ENCODE measurements around the gene PHF21B.

DNA sequence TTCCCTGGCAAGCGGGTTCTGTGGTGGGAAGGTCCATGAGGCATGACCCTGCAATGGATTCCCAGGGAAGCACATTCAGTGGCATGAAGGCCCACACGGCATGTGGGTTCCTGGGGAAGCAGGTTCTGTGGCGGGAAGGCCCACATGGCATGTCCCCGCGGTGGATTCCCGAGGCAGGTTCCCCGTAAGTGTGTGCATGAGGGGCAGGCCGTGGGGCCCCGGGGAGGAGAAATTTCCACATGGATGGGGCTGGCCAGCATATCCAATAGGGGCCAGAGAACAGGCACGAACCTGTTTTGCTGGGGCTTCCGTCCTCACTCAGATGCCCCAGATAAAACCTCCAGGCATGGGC is 83.7 kb downstream of the PHF21B start:
- TF ChIP-seq, protein P1, sequence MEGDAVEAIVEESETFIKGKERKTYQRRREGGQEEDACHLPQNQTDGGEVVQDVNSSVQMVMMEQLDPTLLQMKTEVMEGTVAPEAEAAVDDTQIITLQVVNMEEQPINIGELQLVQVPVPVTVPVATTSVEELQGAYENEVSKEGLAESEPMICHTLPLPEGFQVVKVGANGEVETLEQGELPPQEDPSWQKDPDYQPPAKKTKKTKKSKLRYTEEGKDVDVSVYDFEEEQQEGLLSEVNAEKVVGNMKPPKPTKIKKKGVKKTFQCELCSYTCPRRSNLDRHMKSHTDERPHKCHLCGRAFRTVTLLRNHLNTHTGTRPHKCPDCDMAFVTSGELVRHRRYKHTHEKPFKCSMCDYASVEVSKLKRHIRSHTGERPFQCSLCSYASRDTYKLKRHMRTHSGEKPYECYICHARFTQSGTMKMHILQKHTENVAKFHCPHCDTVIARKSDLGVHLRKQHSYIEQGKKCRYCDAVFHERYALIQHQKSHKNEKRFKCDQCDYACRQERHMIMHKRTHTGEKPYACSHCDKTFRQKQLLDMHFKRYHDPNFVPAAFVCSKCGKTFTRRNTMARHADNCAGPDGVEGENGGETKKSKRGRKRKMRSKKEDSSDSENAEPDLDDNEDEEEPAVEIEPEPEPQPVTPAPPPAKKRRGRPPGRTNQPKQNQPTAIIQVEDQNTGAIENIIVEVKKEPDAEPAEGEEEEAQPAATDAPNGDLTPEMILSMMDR (IDR thresholded peaks at IDR 0.05): no peak
- no peak for TF ChIP-seq POLR2AphosphoS5 (IDR thresholded peaks at IDR 0.05)
- TF ChIP-seq EP300 (IDR thresholded peaks at IDR 0.05): no peak
- no peak for TF ChIP-seq POLR2A (IDR thresholded peaks at IDR 0.05)

Data from sigmoid colon (tissue), 4 donors.